Stomach (tissue), 9 donors: Measurements from ENCODE around the gene RIMOC1. TPM values are rescaled to one million over a fixed set of nuclear protein-coding genes. Genes with fewer than 3 reads are reported as not detected.

Experiments
- DNase-seq, 2 donors: peaks; one replicate each; pipeline versions ENCODE4 v3.0.0 to v3.0.0-alpha.2; 2013 to 2019
- H3K27ac ChIP-seq, 5 donors: fragments of 200-600 bp in 4 of 5; sonication (generic) in 4 of 5; one replicate each; pipeline ENCODE4 v1.5.1; 2013 to 2019; ENCODE audit warnings: mild to moderate bottlenecking in 1 of 5, moderate library complexity in 1 of 5
- H3K27me3 ChIP-seq, 3 donors: fragments of 200-600 bp; sonication (generic); one replicate each; pipeline ENCODE4 v1.5.1; 2017 to 2019; ENCODE audit warnings: mixed run types in 1 of 3
- H3K36me3 ChIP-seq, 4 donors: fragments of 200-600 bp; sonication (generic); 1 replicate in 3 of 4; 2 replicates in 1 of 4; pipeline ENCODE4 v1.5.1; 2016 to 2019
- H3K4me1 ChIP-seq, 4 donors: fragments of 200-600 bp; sonication (generic); one replicate each; pipeline ENCODE4 v1.5.1; 2016 to 2019
- H3K4me3 ChIP-seq, 4 donors: fragments of 200-600 bp; sonication (generic) in 3 of 4; one replicate each; pipeline ENCODE4 v1.5.1; 2016 to 2019; ENCODE audit warnings: mild to moderate bottlenecking in 1 of 4
- H3K9me3 ChIP-seq, 4 donors: fragments of 200-600 bp; sonication (generic); one replicate each; pipeline ENCODE4 v1.5.1; 2016 to 2019
- EP300 ChIP-seq: sonication (generic); formaldehyde crosslinking; IDR thresholded peaks from one replicate; pipeline ENCODE4 v1.6.1; 2017; ENCODE audit warnings: antibody characterized with exemption
- POLR2A ChIP-seq, 4 donors: fragments of 450-650 bp; IDR thresholded peaks; one replicate each; pipeline ENCODE4 v1.6.1; 2016; ENCODE audit warnings: antibody characterized with exemption in 4 of 4, control low read depth in 2 of 4, mild to moderate bottlenecking in 1 of 4, moderate library complexity in 1 of 4
- POLR2AphosphoS5 ChIP-seq, 3 donors: sonication (generic); formaldehyde crosslinking; IDR thresholded peaks; one replicate each; pipeline ENCODE4 v1.6.1; 2016; ENCODE audit warnings: antibody characterized with exemption in 3 of 3
- WGBS, 5 donors: extraction: QIAGEN DNeasy Blood & Tissue Kit in 3 of 5; methylation state at CpG; one replicate each; pipeline versions ENCODE4 v1.1.5 to v1.1.7; 2013 to 2018; 5-methylcytosine and 5-hydroxymethylcytosine counted together
- intact Hi-C: fragments of 100-400 bp; cut with DNase I; formaldehyde crosslinking; loops from one replicate; pipeline ENCODE4 v1.15.1; 2023; ENCODE audit warnings: low total_unique reads
- polyA plus RNA-seq, 3 donors: library from polyadenylated mRNA; stranded (reverse); fragments of 200-250 nt; gene quantifications; one replicate each; pipeline ENCODE4 v1.2.3, GENCODE V29; 2013
- total RNA-seq, 5 donors: library from RNA; depleted of rRNA; stranded (reverse); fragments of >200 nt; gene quantifications; one replicate each; pipeline versions ENCODE4 v1.1.0 to v1.2.3, GENCODE V29; 2014 to 2016
- TF ChIP-seq, protein P1 (sequence below), 7 experiments: fragments of 450-650 bp in 4 of 7; fragments of 200-600 bp in 3 of 7; sonication (generic) in 3 of 7; IDR thresholded peaks; one replicate each; pipeline ENCODE4 v1.5.1; 2016 to 2019; ENCODE audit warnings: antibody characterized with exemption in 7 of 7, control low read depth in 2 of 7, mild to moderate bottlenecking in 1 of 7
- donor health status: healthy with polysubstance abuse.
- donor health status: Bipolar disorder and iron deficiency.
- donor health status: healthy.

Gene RIMOC1
- total and polyA plus RNA-seq, 8 donors = 5.6 to 33.8 (median 8.4) TPM

DNA sequence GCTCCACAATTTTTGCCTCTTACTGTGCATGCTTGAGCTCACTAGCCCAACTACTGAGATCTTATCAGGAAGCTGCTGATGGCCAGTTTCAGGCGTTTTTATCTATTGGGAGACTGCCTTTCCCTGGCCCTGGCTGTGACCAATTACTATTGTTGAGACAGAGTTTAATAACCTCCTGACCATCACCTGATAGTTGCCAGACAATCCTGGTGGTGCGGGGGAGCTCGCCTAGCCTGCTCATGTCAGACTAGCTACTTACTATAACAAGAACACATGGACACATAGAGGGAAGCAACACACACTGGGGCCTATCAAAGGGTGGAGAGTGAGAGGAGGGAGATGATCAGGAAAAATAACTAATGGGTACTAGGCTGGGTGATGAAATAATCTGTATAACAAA is 20.9 kb upstream of the RIMOC1 start:
- H3K4me3 ChIP-seq = no peak overlapping the region
- TF ChIP-seq, protein P1, sequence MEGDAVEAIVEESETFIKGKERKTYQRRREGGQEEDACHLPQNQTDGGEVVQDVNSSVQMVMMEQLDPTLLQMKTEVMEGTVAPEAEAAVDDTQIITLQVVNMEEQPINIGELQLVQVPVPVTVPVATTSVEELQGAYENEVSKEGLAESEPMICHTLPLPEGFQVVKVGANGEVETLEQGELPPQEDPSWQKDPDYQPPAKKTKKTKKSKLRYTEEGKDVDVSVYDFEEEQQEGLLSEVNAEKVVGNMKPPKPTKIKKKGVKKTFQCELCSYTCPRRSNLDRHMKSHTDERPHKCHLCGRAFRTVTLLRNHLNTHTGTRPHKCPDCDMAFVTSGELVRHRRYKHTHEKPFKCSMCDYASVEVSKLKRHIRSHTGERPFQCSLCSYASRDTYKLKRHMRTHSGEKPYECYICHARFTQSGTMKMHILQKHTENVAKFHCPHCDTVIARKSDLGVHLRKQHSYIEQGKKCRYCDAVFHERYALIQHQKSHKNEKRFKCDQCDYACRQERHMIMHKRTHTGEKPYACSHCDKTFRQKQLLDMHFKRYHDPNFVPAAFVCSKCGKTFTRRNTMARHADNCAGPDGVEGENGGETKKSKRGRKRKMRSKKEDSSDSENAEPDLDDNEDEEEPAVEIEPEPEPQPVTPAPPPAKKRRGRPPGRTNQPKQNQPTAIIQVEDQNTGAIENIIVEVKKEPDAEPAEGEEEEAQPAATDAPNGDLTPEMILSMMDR (IDR thresholded peaks at IDR 0.05) = no peak
- TF ChIP-seq EP300 (no peak), POLR2AphosphoS5 (IDR thresholded peaks at IDR 0.05) (no peak), POLR2A (IDR thresholded peaks at IDR 0.05) (no peak)
- H3K27me3 ChIP-seq = no peaks in the 10 kb centered on the region
- no peak for DNase-seq
- H3K4me1 ChIP-seq = no peaks in the 10 kb centered on the region
- WGBS, 5 donors = 75 to 85% (median 79%) methylated on average over 3 of the region's 3 CpGs
- H3K9me3 ChIP-seq = no peaks in the 10 kb centered on the region
- H3K27ac ChIP-seq = no peak overlapping the region
- intact Hi-C loops = no loop called here
- H3K36me3 ChIP-seq = no peaks in the 10 kb centered on the region

DNA sequence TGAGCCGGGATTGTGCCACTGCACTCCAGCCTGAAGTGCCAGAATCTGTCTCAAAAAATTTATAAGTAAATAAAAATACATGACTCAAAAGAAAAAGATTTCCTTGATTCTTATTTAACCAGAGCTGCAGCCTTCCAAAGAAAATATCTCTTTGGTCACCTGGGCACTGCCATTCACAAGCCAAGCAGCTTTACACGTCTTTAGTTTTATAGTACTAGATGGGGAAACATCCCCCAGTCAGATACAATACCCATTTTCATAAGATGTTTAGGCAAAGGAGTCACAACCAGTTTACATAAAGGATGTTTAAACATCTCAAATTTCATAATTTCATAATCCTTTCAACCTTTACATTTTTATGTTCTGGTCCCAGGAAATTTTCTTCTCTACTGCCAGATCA is 20.2 kb upstream of the RIMOC1 start:
- Histone ChIP-seq H3K27me3 (no peaks in the 10 kb centered on the region), H3K27ac (no peak overlapping the region), H3K9me3 (no peaks in the 10 kb centered on the region), H3K4me3 (no peak overlapping the region), H3K36me3 (no peaks in the 10 kb centered on the region), H3K4me1 (no peaks in the 10 kb centered on the region)
- DNase-seq = no peak
- TF ChIP-seq POLR2AphosphoS5 (IDR thresholded peaks at IDR 0.05) = no peak
- whole genome bisulfite sequencing, 5 donors = 86 to 95% (median 88%) methylated on average over 2 of the region's 2 CpGs
- intact Hi-C loops = no loop called here

DNA sequence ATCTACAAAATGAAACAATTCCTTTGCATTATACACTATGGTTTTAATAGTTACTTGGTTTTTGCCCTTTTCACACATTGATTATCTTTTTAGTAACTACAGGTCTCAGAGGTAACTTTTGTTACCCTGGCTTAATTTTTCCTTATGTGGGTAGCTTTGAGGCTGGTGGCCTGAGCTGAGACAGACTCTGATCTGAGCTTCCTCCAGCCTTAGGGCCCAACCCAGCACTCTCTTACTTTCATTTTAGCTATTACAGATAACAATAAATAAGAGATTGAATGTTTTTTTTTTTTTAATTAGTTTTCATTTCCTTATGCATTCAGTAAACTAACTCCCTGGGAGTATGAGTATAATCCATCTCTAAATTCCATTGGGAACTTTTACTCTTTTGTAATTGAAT is 18.9 kb upstream of the RIMOC1 start:
- no peaks in the 10 kb centered on the region for H3K9me3 ChIP-seq
- intact Hi-C loops = no loop called here
- no peak for DNase-seq

DNA sequence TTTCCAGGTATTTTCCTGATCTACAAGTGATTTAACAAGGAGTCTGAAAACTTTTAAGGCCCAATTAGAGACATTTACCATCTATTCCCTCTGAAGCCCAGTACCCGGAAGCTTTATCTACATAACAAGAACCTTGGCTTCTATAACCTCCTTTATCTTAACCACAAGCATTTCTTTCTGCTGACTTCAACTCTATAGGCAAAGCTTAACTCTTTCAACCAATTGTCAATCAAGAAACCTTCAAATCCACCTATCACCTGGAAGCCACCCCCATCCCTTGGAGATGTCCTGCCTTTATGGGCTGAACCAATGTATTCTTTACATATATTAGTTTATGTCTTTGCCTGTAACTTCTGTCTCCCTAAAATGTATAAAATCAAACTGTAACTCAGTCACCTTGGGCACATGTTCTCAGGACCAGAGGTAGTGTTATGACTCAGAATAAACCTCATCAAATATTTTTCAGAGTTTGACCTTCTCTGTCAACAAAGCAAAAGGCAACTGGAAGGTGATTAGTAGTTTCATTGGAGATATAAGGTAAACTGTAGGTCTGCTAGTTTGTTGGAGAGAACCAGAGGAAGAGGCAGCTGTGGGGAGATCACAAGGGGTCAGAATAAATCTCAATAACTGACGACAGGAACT is 13.0 kb upstream of the RIMOC1 start:
- no peaks in the 10 kb centered on the region for H3K36me3 ChIP-seq
- no peaks in the 10 kb centered on the region for H3K9me3 ChIP-seq
- intact Hi-C loops = no loop called here
- H3K4me3 ChIP-seq = no peak overlapping the region
- peak in 1 of 2 donors; percentile 22 for DNase-seq
- no peaks in the 10 kb centered on the region for H3K4me1 ChIP-seq
- H3K27ac ChIP-seq = peak overlapping the region in 3 of 5 donors; percentile 16 to 24 (median 23)
- 29 to 48% (median 31%) methylated on average over 2 of the region's 2 CpGs for WGBS, 5 donors
- TF ChIP-seq POLR2AphosphoS5 (IDR thresholded peaks at IDR 0.05) = no peak
- TF ChIP-seq EP300 = no peak
- H3K27me3 ChIP-seq = peaks cover 0 to 20% (median 0%) of the 10 kb centered on the region in 3 donors

More for the DNA sequence above, 18.9 kb upstream of the RIMOC1 start:
- Histone ChIP-seq H3K4me1 (no peaks in the 10 kb centered on the region), H3K4me3 (no peak overlapping the region), H3K27me3 (no peaks in the 10 kb centered on the region), H3K27ac (no peak overlapping the region), H3K36me3 (no peaks in the 10 kb centered on the region)
- TF ChIP-seq EP300 (no peak), POLR2A (IDR thresholded peaks at IDR 0.05) (no peak), POLR2AphosphoS5 (IDR thresholded peaks at IDR 0.05) (no peak)

DNA sequence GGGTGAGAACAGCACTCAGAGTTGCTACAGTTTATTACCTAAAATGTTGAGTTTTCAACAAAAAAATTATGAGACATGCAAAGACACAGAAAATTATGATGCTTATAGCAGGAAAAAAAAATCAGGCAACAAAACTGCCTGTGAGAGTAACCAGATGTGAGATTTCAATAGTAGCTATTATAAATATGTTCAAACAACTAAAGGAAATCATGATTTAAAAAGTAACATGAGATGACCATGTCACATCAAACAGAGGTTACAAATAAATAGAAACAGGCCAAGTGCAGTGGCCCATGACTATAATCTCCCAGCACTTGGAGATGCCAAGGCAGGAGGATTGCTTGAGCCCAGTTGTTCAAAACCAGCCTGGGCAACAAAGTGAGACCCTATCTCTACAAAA is 12.1 kb upstream of the RIMOC1 start:
- TF ChIP-seq EP300 = no peak
- no peak for TF ChIP-seq POLR2AphosphoS5 (IDR thresholded peaks at IDR 0.05)
- TF ChIP-seq, protein P1 (IDR thresholded peaks at IDR 0.05) = no peak
- no peak for TF ChIP-seq POLR2A (IDR thresholded peaks at IDR 0.05)
- H3K27me3 ChIP-seq = peaks cover 0 to 24% (median 0%) of the 10 kb centered on the region in 3 donors
- DNase-seq = no peak
- H3K36me3 ChIP-seq = no peaks in the 10 kb centered on the region
- H3K4me3 ChIP-seq = no peak overlapping the region
- H3K4me1 ChIP-seq = no peaks in the 10 kb centered on the region
- peak overlapping the region in 2 of 5 donors; percentile 23 to 24 for H3K27ac ChIP-seq
- H3K9me3 ChIP-seq = no peaks in the 10 kb centered on the region
- intact Hi-C loops = no loop called here
